Fibroblast of lung (primary cell): Measurements from ENCODE around the gene NEURL1B. TPM values are rescaled to one million over a fixed set of nuclear protein-coding genes. Genes with fewer than 3 reads are reported as not detected.
"Not testable (repeated sequence)": the region's sequence is repeated elsewhere in the genome, so short reads cannot be mapped to it uniquely, and the experiment has no call there.

Experiments
- DNase-seq, 2 donors: peaks; one replicate each; pipeline versions ENCODE4 v3.0.0 to v3.0.0-alpha.2; 2010; ENCODE audit warnings: low read depth in 2 of 2
- H2AFZ ChIP-seq: 2 replicates; pipeline ENCODE4 v1.5.1; 2012; ENCODE audit warnings: low read length, control low read depth, inconsistent platforms
- H3K27ac ChIP-seq: 2 replicates; pipeline ENCODE4 v1.5.1; 2011; ENCODE audit warnings: low read length, control low read depth; ENCODE audit not compliant: insufficient read depth
- H3K27me3 ChIP-seq: 2 replicates; pipeline ENCODE4 v1.5.1; 2011; ENCODE audit warnings: mild to moderate bottlenecking, low read length; ENCODE audit not compliant: control insufficient read depth, insufficient read depth
- H3K36me3 ChIP-seq: 2 replicates; pipeline ENCODE4 v1.5.1; 2011; ENCODE audit warnings: low read length; ENCODE audit not compliant: control insufficient read depth, insufficient read depth
- H3K4me1 ChIP-seq: 2 replicates; pipeline ENCODE4 v1.5.1; 2011; ENCODE audit warnings: low read length; ENCODE audit not compliant: control insufficient read depth, insufficient read depth; ENCODE audit errors: extremely low read depth
- H3K4me2 ChIP-seq: 2 replicates; pipeline ENCODE4 v1.5.1; 2011; ENCODE audit warnings: low read length, control low read depth; ENCODE audit not compliant: insufficient read depth; ENCODE audit errors: extremely low read depth
- H3K4me3 ChIP-seq, 4 experiments: fragments of 200-600 bp in 1 of 4; sonication (generic) in 1 of 4; replicated peaks in 1 of 4; 2 replicates each; pipeline ENCODE4 v1.5.1; 2011 to 2016; ENCODE audit warnings: low read length in 4 of 4, low read depth in 3 of 4, mild to moderate bottlenecking in 3 of 4, control low read depth in 2 of 4, inconsistent platforms in 1 of 4, mixed read lengths in 1 of 4; ENCODE audit not compliant: insufficient read depth in 1 of 4; ENCODE audit errors: control extremely low read depth in 1 of 4
- H3K79me2 ChIP-seq: 2 replicates; pipeline ENCODE4 v1.5.1; 2012; ENCODE audit warnings: mild to moderate bottlenecking, low read length, inconsistent platforms; ENCODE audit not compliant: control insufficient read depth, insufficient read depth
- H3K9ac ChIP-seq: 2 replicates; pipeline ENCODE4 v1.5.1; 2011; ENCODE audit warnings: mild to moderate bottlenecking, low read length, control low read depth; ENCODE audit not compliant: insufficient read depth
- H3K9me3 ChIP-seq: 2 replicates; pipeline ENCODE4 v1.5.1; 2012; ENCODE audit warnings: low read depth, low read length; ENCODE audit not compliant: control insufficient read depth, insufficient read depth
- H4K20me1 ChIP-seq: 2 replicates; pipeline ENCODE4 v1.5.1; 2011; ENCODE audit warnings: low read length; ENCODE audit not compliant: control insufficient read depth, insufficient read depth; ENCODE audit errors: extremely low read depth
- CTCF ChIP-seq, 2 donors: IDR thresholded peaks in 1 of 2; conservative IDR thresholded peaks in 1 of 2; 1 replicate in 1 of 2; 2 replicates in 1 of 2; pipeline ENCODE4 v1.5.1; 2011 to 2012; ENCODE audit warnings: low read length in 2 of 2, control low read depth in 1 of 2, inconsistent platforms in 1 of 2, low read depth in 1 of 2, mild to moderate bottlenecking in 1 of 2
- EZH2 ChIP-seq: IDR thresholded peaks from 2 replicates; pipeline ENCODE4 v1.5.1; 2012; ENCODE audit warnings: low read length, control low read depth, mild to moderate bottlenecking; ENCODE audit errors: missing control alignments
- polyA plus RNA-seq, 2 donors: library from polyadenylated mRNA; depleted of rRNA in 1 of 2; stranded (reverse) in 1 of 2; unstranded in 1 of 2; fragments of >200 nt; gene quantifications; 2 replicates each; pipeline ENCODE4 v1.2.1, GENCODE V29; 2011 to 2012; ENCODE audit warnings: missing spikeins in 1 of 2
- total RNA-seq: library from RNA; depleted of rRNA; stranded (reverse); fragments of >200 nt; gene quantifications from 2 replicates; pipeline ENCODE4 v1.2.1, GENCODE V29; 2014

Gene NEURL1B
- total and polyA plus RNA-seq, 2 donors (not counting 1 experiment from before 2014, with no cell fraction given): 5.0 to 6.1 TPM

GRCh38 chr5:172600571-172600970, 40.5 kb upstream of the NEURL1B start:
- Histone ChIP-seq H3K4me2 (no peak overlapping the region), H3K27ac (no peak overlapping the region), H3K36me3 (no peaks in the 10 kb centered on the region), H4K20me1 (no peaks in the 10 kb centered on the region), H2AFZ (no peak overlapping the region), H3K79me2 (no peaks in the 10 kb centered on the region), H3K9me3 (no peaks in the 10 kb centered on the region), H3K27me3 (no peaks in the 10 kb centered on the region), H3K9ac (no peak overlapping the region), H3K4me3 (no peak overlapping the region), H3K4me1 (peaks cover 5% of the 10 kb centered on the region)
- TF ChIP-seq EZH2 (no peak), CTCF (conservative IDR thresholded peaks at IDR 0.05 in 1 of 2, IDR thresholded peaks at IDR 0.05 in 1 of 2; ENCODE audit: low read depth in 1 of 2, low read length in 2 of 2) (no peak)
- no peak for DNase-seq

GRCh38 chr5:172601576-172601975, 39.5 kb upstream of the NEURL1B start:
- H2AFZ ChIP-seq, H3K36me3 ChIP-seq, H4K20me1 ChIP-seq, H3K4me1 ChIP-seq, H3K4me2 ChIP-seq, H3K27ac ChIP-seq, H3K9ac ChIP-seq, H3K27me3 ChIP-seq, H3K9me3 ChIP-seq, H3K79me2 ChIP-seq, H3K4me3 ChIP-seq, DNase-seq: not testable (repeated sequence)

- Histone ChIP-seq H3K36me3 (no peaks in the 10 kb centered on the region), H4K20me1 (no peaks in the 10 kb centered on the region), H3K4me3 (no peak overlapping the region), H3K4me2 (no peak overlapping the region), H3K9ac (no peak overlapping the region), H3K27ac (no peak overlapping the region), H3K9me3 (no peaks in the 10 kb centered on the region), H2AFZ (peak overlapping the region; percentile 70), H3K27me3 (peaks cover 2% of the 10 kb centered on the region), H3K4me1 (peaks cover 5% of the 10 kb centered on the region), H3K79me2 (no peaks in the 10 kb centered on the region)
- DNase-seq: no peak
- TF ChIP-seq EZH2 (no peak), CTCF (conservative IDR thresholded peaks at IDR 0.05 in 1 of 2, IDR thresholded peaks at IDR 0.05 in 1 of 2; ENCODE audit: low read depth in 1 of 2, low read length in 2 of 2) (no peak)
Measured at GRCh38 chr5:172602783-172603231, 38.3 kb upstream of the NEURL1B start.
